WTC11 (cell line): ENCODE measurements around the gene CENATAC. TPM values are rescaled to one million over a fixed set of nuclear protein-coding genes. Genes with fewer than 3 reads are reported as not detected.
A peak's percentile ranks its signal among the peaks of the same experiment; 100 is the strongest.

Source experiments
- ATAC-seq: fragments of 200-7000 bp; cut with Tn5 transposase; 2 replicates; pipeline ENCODE4 v1.10.0; 2021; ENCODE audit warnings: mild to moderate bottlenecking, moderate library complexity
- CTCF ChIA-PET: fragments of 300-600 bp; sonication (Branson Sonifier 250); formaldehyde crosslinking; loops from one replicate; lab custom pipeline; 2021; ENCODE audit warnings: antibody characterized with exemption; lab: Charles Lee
- POLR2A ChIA-PET: fragments of 350-600 bp; sonication (Branson Sonifier 250); formaldehyde crosslinking; loops from one replicate; lab custom pipeline; 2021; ENCODE audit warnings: antibody characterized with exemption; lab: Charles Lee
- DNase-seq: peaks from one replicate; pipeline ENCODE4 v3.0.0; 2021; ENCODE audit warnings: low spot score
- H3K27ac Mint-ChIP-seq: 2 replicates; pipeline ENCODE4 v1.8.0; 2021; ENCODE audit warnings: mixed read lengths
- H3K27me3 Mint-ChIP-seq: 2 replicates; pipeline ENCODE4 v1.8.0; 2021; ENCODE audit warnings: low read depth, mild to moderate bottlenecking, moderate library complexity, mixed read lengths
- H3K36me3 Mint-ChIP-seq: 2 replicates; pipeline ENCODE4 v1.8.0; 2021; ENCODE audit warnings: mixed read lengths
- H3K4me1 Mint-ChIP-seq: 2 replicates; pipeline ENCODE4 v1.8.0; 2022; ENCODE audit warnings: mixed read lengths
- H3K4me3 Mint-ChIP-seq: 2 replicates; pipeline ENCODE4 v1.8.0; 2021; ENCODE audit warnings: mild to moderate bottlenecking, moderate library complexity, mixed read lengths
- H3K9me3 Mint-ChIP-seq: 2 replicates; pipeline ENCODE4 v1.8.0; 2021; ENCODE audit warnings: mixed read lengths
- ARID4B ChIP-seq: sonication (generic); formaldehyde crosslinking; IDR thresholded peaks from 2 replicates; pipeline ENCODE4 v1.8.0; 2023; ENCODE audit warnings: missing genetic modification reagents, mild to moderate bottlenecking, borderline replicate concordance
- ATF2 ChIP-seq: sonication (generic); formaldehyde crosslinking; IDR thresholded peaks from 2 replicates; pipeline ENCODE4 v1.8.1; 2022; ENCODE audit warnings: low read depth, missing genetic modification reagents, borderline replicate concordance
- EMX1 ChIP-seq: fragments of 250-450 bp; sonication (Bioruptor Pico); IDR thresholded peaks from 2 replicates; pipeline ENCODE4 v1.8.0; 2021; ENCODE audit warnings: mild to moderate bottlenecking
- ETV6 ChIP-seq: sonication (generic); formaldehyde crosslinking; IDR thresholded peaks from 2 replicates; pipeline ENCODE4 v1.8.1; 2022; ENCODE audit warnings: mild to moderate bottlenecking, missing genetic modification reagents
- FOXK1 ChIP-seq: sonication (generic); formaldehyde crosslinking; IDR thresholded peaks from 2 replicates; pipeline ENCODE4 v1.8.0; 2022; ENCODE audit warnings: mild to moderate bottlenecking, moderate library complexity, missing genetic modification reagents
- GABPB1 ChIP-seq: sonication (generic); formaldehyde crosslinking; IDR thresholded peaks from 2 replicates; pipeline ENCODE4 v1.8.1; 2023; ENCODE audit warnings: mild to moderate bottlenecking, missing genetic modification reagents
- HMGA2 ChIP-seq: fragments of 250-450 bp; sonication (Bioruptor Pico); IDR thresholded peaks from 2 replicates; pipeline ENCODE4 v1.4.0; 2021; ENCODE audit warnings: mild to moderate bottlenecking, moderate library complexity
- JAZF1 ChIP-seq: fragments of 250-450 bp; sonication (Bioruptor Pico); IDR thresholded peaks from 2 replicates; pipeline ENCODE4 v1.9.0; 2021; ENCODE audit warnings: moderate library complexity, mild to moderate bottlenecking, inconsistent platforms
- JUN ChIP-seq: sonication (generic); formaldehyde crosslinking; IDR thresholded peaks from 2 replicates; pipeline ENCODE4 v1.8.0; 2023; ENCODE audit warnings: mild to moderate bottlenecking, missing genetic modification reagents
- MLX ChIP-seq: sonication (generic); formaldehyde crosslinking; IDR thresholded peaks from 2 replicates; pipeline ENCODE4 v1.8.1; 2023; ENCODE audit warnings: mild to moderate bottlenecking, missing genetic modification reagents, moderate library complexity
- MYBL2 ChIP-seq: sonication (generic); formaldehyde crosslinking; IDR thresholded peaks from 2 replicates; pipeline ENCODE4 v1.8.1; 2023; ENCODE audit warnings: mild to moderate bottlenecking, moderate library complexity, missing genetic modification reagents
- PRRX2 ChIP-seq: fragments of 250-450 bp; sonication (Bioruptor Pico); IDR thresholded peaks from 2 replicates; pipeline ENCODE4 v1.8.0; 2021; ENCODE audit warnings: mild to moderate bottlenecking
- RORB ChIP-seq: fragments of 250-450 bp; sonication (Bioruptor Pico); IDR thresholded peaks from 2 replicates; pipeline ENCODE4 v1.9.0; 2021; ENCODE audit warnings: mild to moderate bottlenecking
- TEAD1 ChIP-seq: sonication (generic); formaldehyde crosslinking; IDR thresholded peaks from 2 replicates; pipeline ENCODE4 v1.8.0; 2022; ENCODE audit warnings: mild to moderate bottlenecking, missing genetic modification reagents
- ZBTB21 ChIP-seq: sonication (generic); formaldehyde crosslinking; IDR thresholded peaks from 2 replicates; pipeline ENCODE4 v1.8.1; 2023; ENCODE audit warnings: mild to moderate bottlenecking, missing genetic modification reagents, borderline replicate concordance
- ZNF121 ChIP-seq: sonication (generic); formaldehyde crosslinking; IDR thresholded peaks from 2 replicates; pipeline ENCODE4 v1.8.0; 2023; ENCODE audit warnings: missing genetic modification reagents
- ZNF512 ChIP-seq: sonication (generic); formaldehyde crosslinking; IDR thresholded peaks from 2 replicates; pipeline ENCODE4 v1.8.1; 2022; ENCODE audit warnings: missing genetic modification reagents, borderline replicate concordance
- ZNF671 ChIP-seq: fragments of 250-450 bp; sonication (Bioruptor Pico); IDR thresholded peaks from 2 replicates; pipeline ENCODE4 v1.8.0; 2021; ENCODE audit warnings: mild to moderate bottlenecking
- total RNA-seq: library from RNA; stranded (reverse); gene quantifications from 3 replicates; pipeline ENCODE4 v1.2.3, GENCODE V29; 2021
- TF ChIP-seq, protein P1 (sequence below): fragments of 250-450 bp; sonication (Bioruptor Pico); IDR thresholded peaks from 2 replicates; pipeline ENCODE4 v1.9.0; 2021; ENCODE audit warnings: mild to moderate bottlenecking, borderline replicate concordance
- TF ChIP-seq, protein P2 (sequence below): fragments of 250-450 bp; sonication (Bioruptor Pico); conservative IDR thresholded peaks from 2 replicates; pipeline ENCODE4 v1.9.0; 2021; ENCODE audit warnings: mild to moderate bottlenecking

Gene CENATAC
- total RNA-seq, 1 experiment from 2014 or later, result 41.7 TPM

- TF ChIP-seq MLX (CRISPR knock-in tag), result no peak
- TF ChIP-seq ETV6 (CRISPR knock-in tag), result no peak
- no peak for TF ChIP-seq TEAD1 (CRISPR knock-in tag)
- no peak for TF ChIP-seq ZBTB21
- TF ChIP-seq, protein P1, sequence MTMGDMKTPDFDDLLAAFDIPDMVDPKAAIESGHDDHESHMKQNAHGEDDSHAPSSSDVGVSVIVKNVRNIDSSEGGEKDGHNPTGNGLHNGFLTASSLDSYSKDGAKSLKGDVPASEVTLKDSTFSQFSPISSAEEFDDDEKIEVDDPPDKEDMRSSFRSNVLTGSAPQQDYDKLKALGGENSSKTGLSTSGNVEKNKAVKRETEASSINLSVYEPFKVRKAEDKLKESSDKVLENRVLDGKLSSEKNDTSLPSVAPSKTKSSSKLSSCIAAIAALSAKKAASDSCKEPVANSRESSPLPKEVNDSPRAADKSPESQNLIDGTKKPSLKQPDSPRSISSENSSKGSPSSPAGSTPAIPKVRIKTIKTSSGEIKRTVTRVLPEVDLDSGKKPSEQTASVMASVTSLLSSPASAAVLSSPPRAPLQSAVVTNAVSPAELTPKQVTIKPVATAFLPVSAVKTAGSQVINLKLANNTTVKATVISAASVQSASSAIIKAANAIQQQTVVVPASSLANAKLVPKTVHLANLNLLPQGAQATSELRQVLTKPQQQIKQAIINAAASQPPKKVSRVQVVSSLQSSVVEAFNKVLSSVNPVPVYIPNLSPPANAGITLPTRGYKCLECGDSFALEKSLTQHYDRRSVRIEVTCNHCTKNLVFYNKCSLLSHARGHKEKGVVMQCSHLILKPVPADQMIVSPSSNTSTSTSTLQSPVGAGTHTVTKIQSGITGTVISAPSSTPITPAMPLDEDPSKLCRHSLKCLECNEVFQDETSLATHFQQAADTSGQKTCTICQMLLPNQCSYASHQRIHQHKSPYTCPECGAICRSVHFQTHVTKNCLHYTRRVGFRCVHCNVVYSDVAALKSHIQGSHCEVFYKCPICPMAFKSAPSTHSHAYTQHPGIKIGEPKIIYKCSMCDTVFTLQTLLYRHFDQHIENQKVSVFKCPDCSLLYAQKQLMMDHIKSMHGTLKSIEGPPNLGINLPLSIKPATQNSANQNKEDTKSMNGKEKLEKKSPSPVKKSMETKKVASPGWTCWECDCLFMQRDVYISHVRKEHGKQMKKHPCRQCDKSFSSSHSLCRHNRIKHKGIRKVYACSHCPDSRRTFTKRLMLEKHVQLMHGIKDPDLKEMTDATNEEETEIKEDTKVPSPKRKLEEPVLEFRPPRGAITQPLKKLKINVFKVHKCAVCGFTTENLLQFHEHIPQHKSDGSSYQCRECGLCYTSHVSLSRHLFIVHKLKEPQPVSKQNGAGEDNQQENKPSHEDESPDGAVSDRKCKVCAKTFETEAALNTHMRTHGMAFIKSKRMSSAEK (CRISPR knock-in tag), result no peak
- no peak for TF ChIP-seq ZNF671 (CRISPR knock-in tag)
- TF ChIP-seq MYBL2 (CRISPR knock-in tag), result no peak
- no peak for TF ChIP-seq ZNF512 (CRISPR knock-in tag)
- TF ChIP-seq, all 79 proteins: peak for 0
Observed at GRCh38 chr11:119000906-119001305, 3.0 kb downstream of the CENATAC start (continued).

GRCh38 chr11:119006656-119007055, 8.7 kb downstream of the CENATAC start:
- no peaks in the 10 kb centered on the region for H3K27me3 Mint-ChIP-seq
- CTCF ChIA-PET, result no interaction called here
- POLR2A ChIA-PET, result no interaction called here
- H3K36me3 Mint-ChIP-seq, result peaks cover 47% of the 10 kb centered on the region
- no peak for TF ChIP-seq RORB (CRISPR knock-in tag)
- TF ChIP-seq PRRX2 (CRISPR knock-in tag), result no peak
- TF ChIP-seq EMX1, result no peak
- H3K9me3 Mint-ChIP-seq, result no peaks in the 10 kb centered on the region
- no peak for DNase-seq
- H3K27ac Mint-ChIP-seq, result peak overlapping the region; percentile 19; the same call in 1 of the 2 replicates
- no peak for ATAC-seq
- H3K4me3 Mint-ChIP-seq, result no peak overlapping the region
- H3K4me1 Mint-ChIP-seq, result no peaks in the 10 kb centered on the region

DNA sequence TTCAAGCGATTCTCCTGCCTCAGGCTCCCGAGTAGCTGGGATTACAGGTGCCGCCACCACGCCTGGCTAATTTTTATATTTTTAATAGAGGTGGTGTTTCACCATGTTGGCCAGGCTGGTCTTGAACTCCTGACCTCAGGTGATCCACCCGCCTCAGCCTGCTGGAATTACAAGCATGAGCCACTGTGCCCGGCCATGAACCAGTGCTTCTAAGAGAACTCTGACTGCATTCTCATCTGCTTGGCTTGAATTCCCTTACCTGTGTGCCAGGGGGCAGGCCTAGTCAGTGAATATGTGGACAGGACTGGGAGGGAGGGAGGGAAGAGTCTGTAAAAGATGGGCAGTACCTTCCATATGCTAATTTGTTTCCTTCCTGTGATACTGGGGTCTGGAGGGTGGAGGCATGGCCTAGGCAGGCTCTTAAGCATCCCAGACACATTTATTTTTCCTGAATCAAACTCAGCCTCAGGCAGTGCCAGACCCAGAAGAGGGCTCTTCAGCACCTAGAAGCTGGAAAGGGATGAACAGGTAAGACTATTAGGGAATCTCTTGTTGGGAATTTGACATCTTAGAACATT, 13.6 kb downstream of the CENATAC start:
- no peaks in the 10 kb centered on the region for H3K27me3 Mint-ChIP-seq
- TF ChIP-seq JUN (no peak), GABPB1 (CRISPR knock-in tag) (no peak), ATF2 (CRISPR knock-in tag) (no peak), HMGA2 (CRISPR knock-in tag) (no peak), FOXK1 (CRISPR knock-in tag) (no peak), ZNF121 (no peak), ZNF671 (CRISPR knock-in tag) (no peak), ARID4B (no peak), JAZF1 (no peak)
- TF ChIP-seq, protein P2, sequence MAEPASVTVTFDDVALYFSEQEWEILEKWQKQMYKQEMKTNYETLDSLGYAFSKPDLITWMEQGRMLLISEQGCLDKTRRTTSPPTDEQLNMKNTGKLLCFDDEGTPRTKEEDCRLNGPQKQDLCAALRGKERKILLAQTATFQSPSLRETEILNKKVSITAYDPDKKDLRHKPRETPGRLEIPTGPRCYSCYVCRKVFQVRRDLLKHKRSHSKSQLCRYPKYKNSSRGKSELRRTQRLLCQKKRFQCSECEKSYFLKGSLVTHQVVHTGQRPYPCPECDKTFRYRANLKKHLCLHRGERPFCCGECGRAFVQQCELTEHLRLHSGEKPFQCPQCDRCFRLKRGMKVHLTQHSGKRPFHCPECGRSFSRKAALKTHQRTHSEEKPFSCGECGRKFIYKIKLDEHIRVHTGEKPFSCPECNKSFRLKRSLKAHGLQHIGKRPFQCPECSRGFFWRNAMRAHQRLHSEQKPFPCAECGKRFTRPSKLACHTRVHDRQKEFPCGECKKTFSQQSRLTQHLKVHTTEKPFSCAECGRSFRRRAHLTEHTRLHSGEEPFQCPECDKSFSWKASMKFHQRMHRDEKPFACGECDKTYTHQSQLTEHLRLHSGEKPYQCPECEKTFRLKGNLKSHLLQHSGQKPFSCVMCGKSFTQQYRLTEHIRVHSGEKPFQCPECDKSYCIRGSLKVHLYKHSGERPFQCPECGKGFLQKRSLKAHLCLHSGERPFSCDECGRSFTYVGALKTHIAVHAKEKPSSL (CRISPR knock-in tag), result no peak
- 0 out of 2 replicates have a peak overlapping the region, but pooled peaks have one; percentile 68 for H3K27ac Mint-ChIP-seq
- no peaks in the 10 kb centered on the region for H3K9me3 Mint-ChIP-seq
- ATAC-seq, result peak; percentile 41
- H3K4me1 Mint-ChIP-seq, result peaks cover 1% of the 10 kb centered on the region; the same call in 1 of the 2 replicates
- no peak for DNase-seq
- CTCF ChIA-PET, result interaction anchor here (1.1 kb wide), 1 partner anchor 14 kb away, joined by 3 read pairs; the partner anchor contains the start of gene CENATAC
- H3K4me3 Mint-ChIP-seq, result no peak overlapping the region
- H3K36me3 Mint-ChIP-seq, result peaks cover 64% of the 10 kb centered on the region
- POLR2A ChIA-PET, result no interaction called here
